Immature natural killer cell (primary cell): ENCODE data around the gene GULP1. TPM values are rescaled to one million over a fixed set of nuclear protein-coding genes. Genes with fewer than 3 reads are reported as not detected.
"Not testable (repeated sequence)": the region's sequence is repeated elsewhere in the genome, so short reads cannot be mapped to it uniquely, and the experiment has no call there.

Experiments used
- DNase-seq, 3 donors: peaks; one replicate each; pipeline ENCODE4 v3.0.0; 2022; ENCODE audit warnings: mixed read lengths in 1 of 3
- H3K27ac Mint-ChIP-seq, 6 donors: one replicate each; pipeline ENCODE4 v1.8.0; 2020; ENCODE audit warnings: mixed read lengths in 6 of 6, mild to moderate bottlenecking in 5 of 6, inconsistent platforms in 4 of 6, moderate library complexity in 3 of 6
- H3K27me3 Mint-ChIP-seq, 3 donors: one replicate each; pipeline ENCODE4 v1.8.0; 2020 to 2021; ENCODE audit warnings: low read depth in 3 of 3, mild to moderate bottlenecking in 3 of 3, mixed read lengths in 3 of 3, moderate library complexity in 3 of 3, inconsistent platforms in 1 of 3
- H3K36me3 Mint-ChIP-seq, 3 donors: one replicate each; pipeline ENCODE4 v1.8.0; 2020; ENCODE audit warnings: mixed read lengths in 3 of 3, inconsistent platforms in 2 of 3, mild to moderate bottlenecking in 2 of 3
- H3K4me1 Mint-ChIP-seq, 2 donors: one replicate each; pipeline ENCODE4 v1.8.0; 2020; ENCODE audit warnings: inconsistent platforms in 2 of 2, mild to moderate bottlenecking in 2 of 2, mixed read lengths in 2 of 2, moderate library complexity in 1 of 2
- H3K4me3 Mint-ChIP-seq, 5 donors: one replicate each; pipeline ENCODE4 v1.8.0; 2020; ENCODE audit warnings: mild to moderate bottlenecking in 5 of 5, mixed read lengths in 5 of 5, inconsistent platforms in 3 of 5, moderate library complexity in 3 of 5
- H3K9me3 Mint-ChIP-seq, 6 donors: one replicate each; pipeline ENCODE4 v1.8.0; 2020; ENCODE audit warnings: mild to moderate bottlenecking in 6 of 6, mixed read lengths in 6 of 6, inconsistent platforms in 4 of 6, moderate library complexity in 3 of 6
- polyA plus RNA-seq, 3 donors: library from polyadenylated mRNA; unstranded; fragments of 300-500 nt; fragmentation: Illumina TruSeq; gene quantifications; one replicate each; pipeline ENCODE4 v1.2.3, GENCODE V29; 2021

The GULP1 gene
- polyA plus RNA-seq, 3 donors from 2014 or later, result not detected

DNA sequence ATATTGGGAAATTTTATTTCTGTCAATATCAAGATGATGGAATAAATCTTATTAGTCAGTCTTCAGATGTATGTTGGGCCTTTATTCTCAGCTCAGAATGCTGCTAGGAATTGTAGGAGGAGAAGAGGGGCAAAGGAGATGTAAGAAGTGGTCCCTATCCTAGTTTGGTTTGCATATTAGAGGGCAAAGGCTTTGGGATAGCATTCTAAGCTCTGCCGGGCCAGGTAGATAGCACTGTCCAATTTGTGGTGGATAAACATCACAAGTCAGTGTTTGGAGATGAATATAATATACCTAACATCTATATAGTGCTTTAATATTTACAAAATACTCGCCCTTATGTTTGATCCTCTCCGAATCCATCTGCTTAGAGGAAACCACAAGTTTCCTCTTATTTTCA is 149.2 kb downstream of the GULP1 start:
- Mint-ChIP-seq H3K27me3 (no peaks in the 10 kb centered on the region), H3K4me3 (no peak overlapping the region), H3K9me3 (peaks cover 0 to 25% (median 13%) of the 10 kb centered on the region in 6 donors), H3K4me1 (no peaks in the 10 kb centered on the region), H3K36me3 (peaks cover 0 to 4% (median 0%) of the 10 kb centered on the region in 3 donors), H3K27ac (no peak overlapping the region)
- no peak for DNase-seq

DNA sequence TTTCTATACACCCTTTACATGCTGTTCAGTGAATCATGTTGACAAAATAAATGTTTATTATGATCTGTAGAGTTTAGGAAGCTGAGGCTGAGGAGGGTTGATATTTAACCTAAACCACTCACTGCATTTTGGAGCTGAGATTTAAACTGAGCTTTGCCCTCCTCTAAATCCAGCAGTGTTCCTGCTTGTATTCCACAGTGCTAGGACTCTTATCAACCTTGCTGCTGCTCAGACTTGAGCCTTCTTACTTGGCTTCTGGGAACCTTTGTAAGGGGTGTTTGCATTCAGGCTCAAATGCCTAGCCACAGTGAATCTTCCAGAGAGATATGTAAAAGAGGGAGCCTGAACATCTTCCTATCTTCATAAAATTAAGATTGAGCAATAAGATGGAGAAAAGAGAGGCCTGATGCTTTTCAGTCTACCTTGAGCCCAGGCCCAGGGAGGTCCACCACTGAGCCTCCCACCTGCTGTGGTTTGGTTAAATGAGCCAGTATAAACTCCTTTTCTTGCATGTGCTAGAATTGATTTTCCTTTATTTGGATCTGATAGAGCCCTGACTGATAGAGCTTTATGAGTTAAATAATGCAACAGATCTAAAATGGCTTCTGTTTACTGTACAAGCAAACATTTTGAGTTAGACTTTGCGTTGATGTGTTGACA is 149.7 kb downstream of the GULP1 start:
- H3K4me3 Mint-ChIP-seq, result no peak overlapping the region
- no peak overlapping the region for H3K27ac Mint-ChIP-seq
- H3K9me3 Mint-ChIP-seq, result peaks cover 0 to 20% (median 9%) of the 10 kb centered on the region in 6 donors
- no peaks in the 10 kb centered on the region for H3K27me3 Mint-ChIP-seq
- H3K4me1 Mint-ChIP-seq, result no peaks in the 10 kb centered on the region
- peaks cover 0 to 4% (median 0%) of the 10 kb centered on the region in 3 donors for H3K36me3 Mint-ChIP-seq
- no peak for DNase-seq

DNA sequence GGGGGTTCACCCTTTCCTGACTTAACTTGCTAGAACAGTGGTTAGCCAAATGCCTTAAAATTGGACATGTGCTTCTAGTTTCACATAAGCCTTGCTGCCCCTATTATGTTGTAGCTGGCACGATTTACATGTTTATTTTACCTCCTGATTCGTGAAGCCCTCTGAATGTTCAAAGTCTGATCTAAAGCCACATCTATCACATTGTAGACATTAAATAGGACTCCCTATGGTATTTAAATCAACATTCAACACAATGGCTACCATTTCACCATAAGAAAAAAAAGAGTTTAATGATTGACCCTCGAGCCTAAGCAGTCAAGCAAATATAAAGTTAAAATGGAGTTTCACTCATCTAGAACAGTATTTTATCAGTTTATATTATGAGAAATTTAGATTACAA is 151.5 kb downstream of the GULP1 start:
- no peak for DNase-seq
- Mint-ChIP-seq H3K27me3 (no peaks in the 10 kb centered on the region), H3K4me1 (no peaks in the 10 kb centered on the region)

DNA sequence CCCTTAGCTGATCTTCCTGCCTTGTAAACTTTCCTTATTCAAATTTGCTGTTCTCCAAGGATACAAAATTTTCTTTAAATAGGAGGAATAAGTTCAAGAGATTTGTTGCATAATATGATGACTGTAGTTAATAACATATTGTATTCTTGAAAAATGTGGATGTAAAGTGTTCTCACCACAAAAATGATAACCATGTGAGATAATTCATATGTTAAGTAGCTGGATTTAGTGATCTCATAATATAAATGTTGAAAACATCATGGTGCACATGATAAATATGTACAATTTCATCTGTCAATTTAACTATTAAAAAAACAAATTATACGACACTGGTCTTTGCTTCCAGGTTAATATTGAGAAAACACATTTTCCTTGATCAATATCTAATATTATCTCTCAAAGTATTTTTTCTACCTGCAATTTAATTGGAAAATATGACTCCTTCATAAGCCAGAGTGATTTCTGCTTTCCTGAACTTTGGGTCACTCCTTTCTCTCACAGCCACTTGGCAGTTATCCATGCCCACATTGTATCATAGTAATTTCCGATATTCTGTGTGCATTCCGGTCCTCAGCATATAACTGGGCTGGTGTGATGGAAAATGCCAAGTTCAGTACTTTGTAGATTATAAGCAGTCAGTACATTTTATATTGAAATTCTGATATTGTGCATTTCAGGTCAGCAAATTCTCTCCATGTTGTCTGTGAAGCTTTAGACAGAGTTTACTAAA is 152.6 kb downstream of the GULP1 start:
- Mint-ChIP-seq H3K27ac (no peak overlapping the region), H3K4me3 (no peak overlapping the region), H3K27me3 (no peaks in the 10 kb centered on the region), H3K9me3 (peaks cover 0 to 26% (median 12%) of the 10 kb centered on the region in 6 donors), H3K36me3 (peaks cover 0 to 4% (median 0%) of the 10 kb centered on the region in 3 donors), H3K4me1 (no peaks in the 10 kb centered on the region)
- no peak for DNase-seq

More for the DNA sequence above, 151.5 kb downstream of the GULP1 start:
- Mint-ChIP-seq H3K27ac (no peak overlapping the region), H3K36me3 (peaks cover 0 to 4% (median 0%) of the 10 kb centered on the region in 3 donors), H3K4me3 (no peak overlapping the region), H3K9me3 (peaks cover 0 to 27% (median 11%) of the 10 kb centered on the region in 6 donors)

DNA sequence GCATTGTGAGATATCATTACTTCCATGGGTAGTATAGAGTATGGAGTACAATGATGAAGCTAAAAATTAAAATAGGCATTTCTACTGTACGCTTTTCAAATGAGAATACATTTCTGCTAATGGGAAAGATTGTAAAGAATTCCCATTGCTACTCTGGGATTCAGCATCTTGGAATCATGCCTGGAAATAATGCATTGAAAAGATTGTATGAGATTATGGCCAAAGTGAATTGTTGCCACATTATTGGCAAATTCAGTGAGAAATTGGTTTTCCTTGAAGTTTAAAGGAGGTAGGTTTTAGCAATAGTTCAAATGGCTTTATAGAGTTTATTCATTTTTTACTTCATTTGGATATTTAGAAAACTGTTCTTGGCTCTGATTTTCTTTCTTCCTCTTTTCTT is 157.9 kb downstream of the GULP1 start:
- no peak for DNase-seq
- Mint-ChIP-seq H3K27me3 (peaks cover 0 to 3% (median 0%) of the 10 kb centered on the region in 3 donors), H3K9me3 (peaks cover 3 to 23% (median 10%) of the 10 kb centered on the region in 6 donors), H3K36me3 (no peaks in the 10 kb centered on the region), H3K4me3 (no peak overlapping the region), H3K27ac (no peak overlapping the region), H3K4me1 (no peaks in the 10 kb centered on the region)

DNA sequence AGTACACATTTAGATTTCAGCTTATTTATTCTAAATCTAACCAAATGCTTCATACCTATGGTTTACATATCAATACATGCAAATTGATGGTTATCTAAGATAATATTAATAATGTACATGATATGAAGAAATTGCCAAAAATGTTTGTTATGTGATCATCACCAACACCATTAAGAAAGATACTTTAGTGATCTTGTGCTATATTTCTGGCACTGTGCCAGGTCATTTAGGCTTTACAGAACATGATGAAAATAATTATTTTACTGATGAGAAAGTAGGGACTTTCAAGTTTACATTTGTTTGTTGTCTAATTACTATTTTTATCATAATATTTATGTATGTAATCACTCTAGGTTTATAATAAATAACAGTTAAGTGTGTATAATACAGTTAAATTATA is 158.3 kb downstream of the GULP1 start:
- DNase-seq, result no peak
- H3K4me1 Mint-ChIP-seq, result no peaks in the 10 kb centered on the region
- H3K27me3 Mint-ChIP-seq, result peaks cover 0 to 3% (median 0%) of the 10 kb centered on the region in 3 donors
- no peak overlapping the region for H3K4me3 Mint-ChIP-seq
- H3K9me3 Mint-ChIP-seq, result peaks cover 4 to 22% (median 10%) of the 10 kb centered on the region in 6 donors
- H3K36me3 Mint-ChIP-seq, result no peaks in the 10 kb centered on the region
- no peak overlapping the region for H3K27ac Mint-ChIP-seq

DNA sequence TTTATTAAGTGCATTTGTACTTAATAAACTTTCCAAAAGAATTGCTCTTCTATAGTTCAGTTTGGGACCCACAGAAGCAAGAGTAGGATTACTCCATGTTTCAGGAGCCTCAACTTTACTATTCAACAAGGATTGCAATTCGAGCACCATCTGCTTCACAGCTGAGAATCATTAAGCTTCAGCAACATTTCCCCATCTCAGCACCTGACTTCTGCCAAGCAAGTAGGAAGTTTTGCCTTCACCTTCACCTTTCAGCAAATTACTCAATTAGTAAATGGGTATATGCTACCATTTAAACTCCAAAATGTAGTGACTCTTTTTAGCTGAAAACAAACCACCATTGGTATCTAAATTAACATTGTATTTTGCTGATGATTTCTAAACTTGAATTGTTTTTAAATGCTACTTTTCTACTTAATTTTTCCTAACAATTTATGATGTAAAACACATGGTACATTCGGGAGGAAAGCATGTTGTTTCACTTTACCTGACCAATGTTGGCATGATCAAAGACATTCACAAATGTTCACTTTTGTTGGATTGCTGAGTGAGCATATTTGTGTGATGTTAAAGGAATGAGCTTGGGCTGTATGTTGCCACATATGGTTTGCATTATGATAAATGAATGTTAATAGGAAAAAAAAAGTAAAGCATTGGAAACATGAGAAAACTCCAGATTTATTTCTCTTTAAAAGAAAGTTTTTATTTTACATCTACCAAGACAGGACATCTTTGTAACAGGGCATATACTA is 159.2 kb downstream of the GULP1 start:
- no peak overlapping the region for H3K4me3 Mint-ChIP-seq
- no peak overlapping the region for H3K27ac Mint-ChIP-seq
- H3K27me3 Mint-ChIP-seq, result peaks cover 0 to 3% (median 0%) of the 10 kb centered on the region in 3 donors
- H3K9me3 Mint-ChIP-seq, result peaks cover 4 to 21% (median 16%) of the 10 kb centered on the region in 6 donors
- no peaks in the 10 kb centered on the region for H3K36me3 Mint-ChIP-seq
- DNase-seq, result no peak
- no peaks in the 10 kb centered on the region for H3K4me1 Mint-ChIP-seq

DNA sequence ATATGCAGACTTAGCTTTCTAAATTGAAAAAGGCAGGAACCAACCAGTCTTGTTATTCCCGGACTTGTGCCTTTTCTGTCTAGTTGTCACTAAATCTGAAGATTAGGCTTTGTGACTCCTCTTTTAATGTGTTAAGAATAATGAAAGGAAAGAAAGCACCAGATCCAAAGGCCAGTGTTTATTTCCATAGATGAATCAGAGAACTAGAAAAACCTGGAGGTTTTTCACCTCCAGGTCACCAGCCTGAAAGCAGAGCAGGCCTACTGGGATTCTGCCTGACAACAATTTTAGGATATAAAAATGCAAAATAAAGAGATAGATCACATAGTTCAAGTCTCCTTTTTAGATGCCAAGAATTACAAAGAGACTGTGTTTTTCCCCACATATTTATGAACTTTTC is 160.4 kb downstream of the GULP1 start:
- no peaks in the 10 kb centered on the region for H3K4me1 Mint-ChIP-seq
- H3K4me3 Mint-ChIP-seq, result no peak overlapping the region
- DNase-seq, result no peak
- H3K27me3 Mint-ChIP-seq, result peaks cover 0 to 5% (median 0%) of the 10 kb centered on the region in 3 donors
- no peaks in the 10 kb centered on the region for H3K36me3 Mint-ChIP-seq
- no peak overlapping the region for H3K27ac Mint-ChIP-seq
- peaks cover 4 to 16% (median 14%) of the 10 kb centered on the region in 6 donors for H3K9me3 Mint-ChIP-seq

DNA sequence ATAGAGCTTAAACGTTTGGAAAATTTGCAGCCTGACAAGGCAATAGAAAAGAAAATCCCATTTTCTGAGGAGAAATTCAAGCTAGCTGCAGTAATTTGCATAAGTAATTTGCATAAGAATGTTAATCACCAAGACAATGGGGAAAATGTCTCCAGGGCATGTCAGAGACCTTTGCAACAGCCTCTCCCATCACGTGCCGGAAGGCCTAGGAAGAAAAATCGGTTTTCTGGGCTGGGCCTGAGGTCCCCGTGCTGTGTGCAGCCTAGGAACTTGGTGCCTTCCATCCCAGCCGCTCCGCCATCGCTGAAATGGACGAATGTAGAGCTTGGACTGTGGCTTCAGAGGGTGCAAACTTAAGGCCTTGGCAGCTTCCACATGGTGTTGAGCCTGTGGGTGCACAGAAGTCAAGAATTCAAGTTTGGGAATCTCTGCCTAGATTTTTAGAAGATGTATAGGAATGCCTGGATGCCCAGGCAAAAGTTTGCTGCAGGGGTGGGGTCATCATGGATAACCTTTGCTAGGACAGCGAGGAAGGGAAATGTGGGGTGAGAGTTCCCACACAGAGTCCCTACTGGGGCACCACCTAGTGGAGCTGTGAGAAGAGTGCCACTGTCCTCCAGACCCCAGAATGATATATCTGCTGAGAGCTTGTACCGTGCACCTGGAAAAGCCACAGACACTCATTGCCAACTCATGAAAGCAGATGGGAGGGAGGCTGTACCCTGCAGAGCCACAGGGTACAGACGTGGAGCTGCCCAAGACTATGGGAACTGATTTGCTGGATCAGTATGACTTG is 164.6 kb downstream of the GULP1 start:
- H3K27ac Mint-ChIP-seq, result no peak overlapping the region
- DNase-seq, result no peak
- peaks cover 0 to 6% (median 1%) of the 10 kb centered on the region in 3 donors for H3K27me3 Mint-ChIP-seq
- peaks cover 4 to 23% (median 17%) of the 10 kb centered on the region in 6 donors for H3K9me3 Mint-ChIP-seq
- H3K36me3 Mint-ChIP-seq, result no peaks in the 10 kb centered on the region
- no peaks in the 10 kb centered on the region for H3K4me1 Mint-ChIP-seq
- H3K4me3 Mint-ChIP-seq, result no peak overlapping the region

DNA sequence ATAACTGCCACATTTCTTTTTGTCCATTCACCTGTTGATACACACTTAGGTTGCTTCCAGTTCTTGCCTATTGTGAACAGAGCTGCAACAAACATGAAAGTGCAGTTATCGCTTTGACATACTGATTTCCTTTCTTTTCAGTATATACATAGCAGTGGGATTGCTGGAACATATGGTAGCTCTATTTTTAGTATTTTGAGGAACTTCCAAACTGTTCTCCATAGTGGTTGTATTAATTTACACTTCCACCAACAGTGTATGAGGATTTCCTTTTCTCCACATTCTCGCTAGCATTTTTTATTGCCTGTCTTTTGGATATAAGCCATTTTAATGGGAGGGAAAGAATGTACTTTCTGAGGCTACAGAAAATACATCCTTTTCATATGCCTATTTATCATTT is 167.4 kb downstream of the GULP1 start:
- Mint-ChIP-seq H3K4me1 (no peaks in the 10 kb centered on the region), H3K27ac (no peak overlapping the region), H3K27me3 (peaks cover 0 to 5% (median 1%) of the 10 kb centered on the region in 3 donors)

DNA sequence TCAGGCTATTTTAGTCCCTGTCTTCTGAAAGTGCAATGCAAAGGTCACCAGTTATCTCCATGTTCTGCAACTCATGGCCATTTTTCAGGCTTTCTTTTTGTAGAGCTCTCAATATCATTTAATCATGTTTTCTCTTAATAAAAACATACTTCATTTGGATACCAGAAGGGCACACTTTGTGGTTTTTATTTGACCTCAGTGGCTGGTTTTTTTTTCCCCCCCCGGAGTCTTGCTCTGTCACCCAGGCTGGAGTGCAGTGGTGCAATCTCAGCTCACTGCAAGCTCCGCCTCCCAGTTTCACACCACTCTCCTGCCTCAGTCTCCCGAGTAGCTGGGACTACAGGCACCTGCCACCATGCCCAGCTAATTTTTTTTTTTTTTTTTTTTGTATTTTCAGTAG is 174.4 kb downstream of the GULP1 start:
- DNase-seq, H3K27ac Mint-ChIP-seq, H3K27me3 Mint-ChIP-seq, H3K36me3 Mint-ChIP-seq, H3K4me3 Mint-ChIP-seq, H3K4me1 Mint-ChIP-seq: not testable (repeated sequence)
- H3K9me3 Mint-ChIP-seq, result peaks cover 10 to 43% (median 22%) of the 10 kb centered on the region in 6 donors

More for the DNA sequence above, 167.4 kb downstream of the GULP1 start:
- DNase-seq, result no peak
- no peaks in the 10 kb centered on the region for H3K36me3 Mint-ChIP-seq
- H3K4me3 Mint-ChIP-seq, result no peak overlapping the region
- peaks cover 8 to 41% (median 22%) of the 10 kb centered on the region in 6 donors for H3K9me3 Mint-ChIP-seq

DNA sequence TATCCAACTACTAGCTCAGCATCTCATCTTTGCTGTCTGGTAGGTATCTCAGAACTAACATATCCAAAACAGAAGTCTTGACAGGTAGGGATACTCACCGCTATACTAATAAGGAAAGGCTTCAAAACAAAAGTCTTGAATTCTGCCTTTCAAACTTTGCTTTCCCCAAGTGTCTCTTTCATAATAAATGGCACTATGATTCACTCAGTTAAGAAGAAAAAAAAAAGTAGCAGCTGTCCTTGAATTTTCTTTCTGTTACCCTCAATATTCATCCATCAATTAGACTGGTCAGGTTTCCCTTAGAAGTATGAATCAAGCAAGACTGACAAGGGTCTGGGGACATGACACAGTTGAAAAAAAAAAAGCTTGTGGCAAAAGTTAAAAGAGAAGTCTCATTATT is 175.1 kb downstream of the GULP1 start:
- H3K4me3 Mint-ChIP-seq, result no peak overlapping the region
- no peaks in the 10 kb centered on the region for H3K27me3 Mint-ChIP-seq
- H3K9me3 Mint-ChIP-seq, result peaks cover 10 to 46% (median 23%) of the 10 kb centered on the region in 6 donors
- H3K27ac Mint-ChIP-seq, result no peak overlapping the region
- peaks cover 0 to 2% (median 0%) of the 10 kb centered on the region in 3 donors for H3K36me3 Mint-ChIP-seq
- H3K4me1 Mint-ChIP-seq, result no peaks in the 10 kb centered on the region
- no peak for DNase-seq

DNA sequence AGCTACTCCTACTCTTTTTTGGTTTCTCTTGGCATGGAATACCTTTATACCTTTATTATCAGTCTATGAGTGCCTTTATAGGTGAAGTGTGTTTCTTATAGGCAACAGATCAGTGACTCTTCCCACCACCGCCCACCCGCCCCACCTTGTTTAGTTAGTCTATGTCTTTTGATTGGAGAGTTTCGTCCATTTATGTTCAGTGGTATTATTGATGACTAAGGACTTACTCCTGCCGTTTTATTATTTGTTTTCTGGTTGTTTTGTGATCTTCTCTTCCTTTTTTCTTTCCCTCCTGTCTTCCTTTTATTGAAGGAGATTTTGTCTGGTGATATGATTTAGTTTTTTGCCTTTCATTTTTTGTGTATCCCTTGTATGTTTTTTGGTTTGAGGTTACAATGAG is 179.5 kb downstream of the GULP1 start:
- Mint-ChIP-seq H3K9me3 (peaks cover 12 to 39% (median 23%) of the 10 kb centered on the region in 6 donors), H3K27me3 (peaks cover 0 to 2% (median 0%) of the 10 kb centered on the region in 3 donors), H3K27ac (no peak overlapping the region), H3K36me3 (peaks cover 0 to 7% (median 0%) of the 10 kb centered on the region in 3 donors), H3K4me3 (no peak overlapping the region), H3K4me1 (no peaks in the 10 kb centered on the region)
- DNase-seq, result no peak
